Measurements from ENCODE around the gene ATP13A3. TPM values are rescaled to one million over a fixed set of nuclear protein-coding genes. Genes with fewer than 3 reads are reported as not detected.

The ATP13A3 gene
- total and polyA plus RNA-seq, 10 donors: 10.3 to 142 (median 81.6) TPM

DNA sequence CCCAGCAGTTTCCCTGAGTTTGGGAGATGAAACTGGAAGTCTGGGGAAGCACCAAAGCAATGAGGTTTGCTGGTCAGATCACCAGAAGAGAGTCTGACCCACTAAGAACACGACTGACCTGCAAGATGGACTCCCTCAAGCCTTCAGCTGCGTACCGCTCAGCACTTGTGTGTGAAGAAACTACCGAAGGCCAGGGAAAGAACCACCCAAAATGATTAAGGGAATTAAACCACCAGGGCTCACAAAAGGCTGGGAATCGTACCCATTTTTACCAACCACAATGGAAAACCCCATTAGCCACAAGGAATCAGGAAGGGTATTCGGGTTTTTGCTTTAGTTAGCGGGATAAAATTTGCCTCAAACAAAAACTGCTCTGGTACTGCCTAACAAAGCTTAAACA lies 21.6 kb downstream of the ATP13A3 start:
- intact Hi-C loops (cut with DNase I; ENCODE audit: low total_unique reads): no loop called here
- no peak for DNase-seq

DNA sequence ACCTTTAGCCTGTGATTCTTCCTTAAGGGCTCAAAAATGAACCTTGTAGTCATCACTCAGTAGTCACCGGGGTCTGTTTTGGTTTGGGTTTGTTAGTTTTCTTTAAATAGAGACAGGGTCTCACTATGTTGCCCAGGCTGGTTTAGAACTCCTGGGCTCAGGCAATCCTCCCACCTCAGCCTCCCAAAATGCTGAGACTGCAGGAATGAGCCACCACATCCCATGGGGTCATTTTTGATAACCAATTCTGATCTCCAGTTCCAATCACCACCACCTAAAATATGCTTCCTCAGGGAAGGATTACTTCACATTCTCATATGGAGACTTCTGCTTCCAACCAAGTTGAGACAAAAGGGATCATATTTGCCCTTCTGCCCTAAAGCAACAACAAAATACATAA lies 22.1 kb downstream of the ATP13A3 start:
- 81 to 96% (median 92%) methylated on average over 1 of the region's 1 CpG for WGBS, 5 donors
- Histone ChIP-seq H3K36me3 (peaks cover 0 to 20% (median 7%) of the 10 kb centered on the region in 6 donors), H3K27ac (no peak overlapping the region), H3K27me3 (replicated peaks in 1 of 7) (no peaks in the 10 kb centered on the region), H3K9me3 (no peaks in the 10 kb centered on the region), H3K4me3 (no peak overlapping the region), H3K4me1 (peaks cover 0 to 34% (median 10%) of the 10 kb centered on the region in 6 donors)
- DNase-seq: no peak
- TF ChIP-seq, protein P1, sequence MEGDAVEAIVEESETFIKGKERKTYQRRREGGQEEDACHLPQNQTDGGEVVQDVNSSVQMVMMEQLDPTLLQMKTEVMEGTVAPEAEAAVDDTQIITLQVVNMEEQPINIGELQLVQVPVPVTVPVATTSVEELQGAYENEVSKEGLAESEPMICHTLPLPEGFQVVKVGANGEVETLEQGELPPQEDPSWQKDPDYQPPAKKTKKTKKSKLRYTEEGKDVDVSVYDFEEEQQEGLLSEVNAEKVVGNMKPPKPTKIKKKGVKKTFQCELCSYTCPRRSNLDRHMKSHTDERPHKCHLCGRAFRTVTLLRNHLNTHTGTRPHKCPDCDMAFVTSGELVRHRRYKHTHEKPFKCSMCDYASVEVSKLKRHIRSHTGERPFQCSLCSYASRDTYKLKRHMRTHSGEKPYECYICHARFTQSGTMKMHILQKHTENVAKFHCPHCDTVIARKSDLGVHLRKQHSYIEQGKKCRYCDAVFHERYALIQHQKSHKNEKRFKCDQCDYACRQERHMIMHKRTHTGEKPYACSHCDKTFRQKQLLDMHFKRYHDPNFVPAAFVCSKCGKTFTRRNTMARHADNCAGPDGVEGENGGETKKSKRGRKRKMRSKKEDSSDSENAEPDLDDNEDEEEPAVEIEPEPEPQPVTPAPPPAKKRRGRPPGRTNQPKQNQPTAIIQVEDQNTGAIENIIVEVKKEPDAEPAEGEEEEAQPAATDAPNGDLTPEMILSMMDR (IDR thresholded peaks at IDR 0.05 in 8 of 11, conservative IDR thresholded peaks at IDR 0.05 in 3 of 11): no peak
- no peak for TF ChIP-seq POLR2A (IDR thresholded peaks at IDR 0.05)
- no peak for TF ChIP-seq POLR2AphosphoS5 (IDR thresholded peaks at IDR 0.05)
- intact Hi-C loops (cut with DNase I; ENCODE audit: low total_unique reads): no loop called here

More for the DNA sequence above, 21.6 kb downstream of the ATP13A3 start:
- TF ChIP-seq, protein P1 (IDR thresholded peaks at IDR 0.05 in 8 of 11, conservative IDR thresholded peaks at IDR 0.05 in 3 of 11): no peak
- TF ChIP-seq POLR2AphosphoS5 (IDR thresholded peaks at IDR 0.05) (no peak), POLR2A (IDR thresholded peaks at IDR 0.05) (no peak)
- Histone ChIP-seq H3K27me3 (replicated peaks in 1 of 7) (no peaks in the 10 kb centered on the region), H3K4me1 (peaks cover 0 to 40% (median 11%) of the 10 kb centered on the region in 6 donors), H3K4me3 (no peak overlapping the region), H3K27ac (no peak overlapping the region), H3K36me3 (peaks cover 0 to 15% (median 3%) of the 10 kb centered on the region in 6 donors), H3K9me3 (no peaks in the 10 kb centered on the region)
- 89 to 95% (median 92%) methylated on average over 7 of the region's 7 CpGs for WGBS, 5 donors

DNA sequence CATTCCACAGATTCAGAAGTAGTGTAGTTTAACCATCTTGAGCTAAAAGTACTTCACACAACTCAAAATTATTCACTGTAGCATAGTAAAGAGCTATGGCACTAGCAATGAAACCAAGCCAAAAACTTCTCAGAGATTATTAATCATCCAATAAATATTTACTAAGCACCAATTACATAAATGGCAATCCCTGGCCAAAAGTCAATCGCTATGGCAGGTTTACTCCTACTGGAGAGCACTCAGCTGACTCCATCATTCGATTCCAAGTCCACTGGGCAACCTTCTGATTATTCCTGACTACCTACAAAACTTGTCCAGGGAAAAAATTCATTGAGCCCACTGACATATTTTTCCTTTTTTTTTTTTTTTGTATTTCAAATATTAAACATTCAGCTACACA lies 23.9 kb downstream of the ATP13A3 start:
- Histone ChIP-seq H3K36me3 (peaks cover 0 to 36% (median 20%) of the 10 kb centered on the region in 6 donors), H3K4me1 (peaks cover 0 to 26% (median 10%) of the 10 kb centered on the region in 6 donors), H3K9me3 (no peaks in the 10 kb centered on the region), H3K4me3 (no peak overlapping the region), H3K27ac (no peak overlapping the region), H3K27me3 (replicated peaks in 1 of 7) (no peaks in the 10 kb centered on the region)
- no peak for DNase-seq
- intact Hi-C loops (cut with DNase I; ENCODE audit: low total_unique reads): no loop called here
- WGBS, 5 donors: 90 to 100% (median 94%) methylated on average over 2 of the region's 2 CpGs
- no peak for TF ChIP-seq POLR2A (IDR thresholded peaks at IDR 0.05)
- no peak for TF ChIP-seq POLR2AphosphoS5 (IDR thresholded peaks at IDR 0.05)
- TF ChIP-seq, protein P1 (IDR thresholded peaks at IDR 0.05 in 8 of 11, conservative IDR thresholded peaks at IDR 0.05 in 3 of 11): no peak

DNA sequence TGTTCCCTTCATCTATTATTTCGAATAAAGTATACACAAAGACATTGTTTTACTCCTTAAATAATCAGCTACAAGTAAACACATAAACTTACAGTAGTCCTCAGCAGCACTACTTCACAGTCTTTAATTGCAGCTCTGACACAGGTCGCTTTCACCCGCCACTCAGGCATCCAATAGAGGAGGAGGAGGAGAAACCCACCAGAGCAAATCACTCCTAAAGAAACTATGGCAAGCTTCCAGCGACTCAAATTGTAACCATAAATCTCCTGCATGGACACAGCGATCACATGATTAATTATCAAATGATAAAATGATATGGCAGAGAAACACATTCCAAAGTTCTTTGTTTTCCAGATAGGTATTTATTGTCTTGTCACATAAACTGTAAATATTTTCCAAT lies 26.2 kb downstream of the ATP13A3 start:
- H3K4me3 ChIP-seq: no peak overlapping the region
- H3K4me1 ChIP-seq: peaks cover 0 to 3% (median 0%) of the 10 kb centered on the region in 6 donors
- no peaks in the 10 kb centered on the region for H3K9me3 ChIP-seq
- H3K36me3 ChIP-seq: peaks cover 0 to 56% (median 24%) of the 10 kb centered on the region in 6 donors
- no peak for TF ChIP-seq POLR2AphosphoS5 (IDR thresholded peaks at IDR 0.05)
- TF ChIP-seq POLR2A (IDR thresholded peaks at IDR 0.05): no peak
- TF ChIP-seq, protein P1 (IDR thresholded peaks at IDR 0.05 in 8 of 11, conservative IDR thresholded peaks at IDR 0.05 in 3 of 11): no peak
- WGBS, 5 donors: 88 to 95% (median 93%) methylated on average over 5 of the region's 5 CpGs
- no peak overlapping the region for H3K27ac ChIP-seq
- intact Hi-C loops (cut with DNase I; ENCODE audit: low total_unique reads): no loop called here
- H3K27me3 ChIP-seq (replicated peaks in 1 of 7): no peaks in the 10 kb centered on the region
- no peak for DNase-seq

Measured in spleen (tissue), 11 donors.